ENCODE measurements around the gene CHMP6.
"Not testable (repeated sequence)": the region's sequence is repeated elsewhere in the genome, so short reads cannot be mapped to it uniquely, and the experiment has no call there.

The CHMP6 gene

GRCh38 chr17:81012574-81013447, 21.2 kb downstream of the CHMP6 start:
- DNase-seq (ENCODE audit: low read depth) = no peak

GRCh38 chr17:81013642-81014041, 22.0 kb downstream of the CHMP6 start:
- no peak for DNase-seq (ENCODE audit: low read depth)

DNA sequence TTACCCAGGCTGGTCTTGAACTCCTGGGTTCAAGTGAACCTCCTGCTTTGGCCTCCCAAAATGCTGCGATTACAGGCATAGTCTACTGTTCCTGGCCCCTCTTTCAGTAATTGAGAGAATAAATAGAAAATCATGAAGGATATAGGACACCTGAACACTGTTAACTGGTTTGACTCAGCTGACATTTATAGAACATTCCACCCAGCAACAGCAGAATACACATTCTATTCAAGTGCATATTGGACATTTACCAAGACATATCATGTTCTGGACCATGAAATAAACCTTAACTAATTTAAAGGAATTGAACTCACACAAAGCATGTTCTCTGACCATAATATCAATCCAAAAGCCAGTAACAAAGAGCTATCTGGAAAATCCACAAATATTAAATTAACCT, 23.5 kb downstream of the CHMP6 start:
- DNase-seq (ENCODE audit: low read depth) = no peak

GRCh38 chr17:81016575-81016974, 24.9 kb downstream of the CHMP6 start:
- no peak for DNase-seq (ENCODE audit: low read depth)

DNA sequence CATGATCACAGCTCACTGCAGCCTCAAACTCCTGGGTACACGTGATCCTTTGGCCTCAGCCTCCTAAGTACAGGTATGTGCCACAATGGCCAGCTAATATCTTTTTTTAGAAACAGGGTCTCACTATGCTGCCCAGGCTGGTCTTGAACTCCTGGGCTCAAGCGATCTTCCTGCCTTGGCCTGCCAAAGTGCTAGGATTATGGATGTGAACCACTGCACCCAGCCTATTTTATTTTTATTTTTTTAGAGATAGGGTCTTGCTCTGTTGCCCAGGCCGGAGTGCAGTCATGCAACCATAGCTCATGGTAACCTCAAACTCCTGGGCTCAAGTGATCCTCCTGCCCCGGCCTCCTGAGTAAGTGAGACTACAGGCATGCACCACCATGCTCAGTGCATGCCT, 25.7 kb downstream of the CHMP6 start:
- DNase-seq (ENCODE audit: low read depth) = not testable (repeated sequence)

- no peak for DNase-seq (ENCODE audit: low read depth)
Observed at GRCh38 chr17:81018044-81018802, 26.6 kb downstream of the CHMP6 start.

DNA sequence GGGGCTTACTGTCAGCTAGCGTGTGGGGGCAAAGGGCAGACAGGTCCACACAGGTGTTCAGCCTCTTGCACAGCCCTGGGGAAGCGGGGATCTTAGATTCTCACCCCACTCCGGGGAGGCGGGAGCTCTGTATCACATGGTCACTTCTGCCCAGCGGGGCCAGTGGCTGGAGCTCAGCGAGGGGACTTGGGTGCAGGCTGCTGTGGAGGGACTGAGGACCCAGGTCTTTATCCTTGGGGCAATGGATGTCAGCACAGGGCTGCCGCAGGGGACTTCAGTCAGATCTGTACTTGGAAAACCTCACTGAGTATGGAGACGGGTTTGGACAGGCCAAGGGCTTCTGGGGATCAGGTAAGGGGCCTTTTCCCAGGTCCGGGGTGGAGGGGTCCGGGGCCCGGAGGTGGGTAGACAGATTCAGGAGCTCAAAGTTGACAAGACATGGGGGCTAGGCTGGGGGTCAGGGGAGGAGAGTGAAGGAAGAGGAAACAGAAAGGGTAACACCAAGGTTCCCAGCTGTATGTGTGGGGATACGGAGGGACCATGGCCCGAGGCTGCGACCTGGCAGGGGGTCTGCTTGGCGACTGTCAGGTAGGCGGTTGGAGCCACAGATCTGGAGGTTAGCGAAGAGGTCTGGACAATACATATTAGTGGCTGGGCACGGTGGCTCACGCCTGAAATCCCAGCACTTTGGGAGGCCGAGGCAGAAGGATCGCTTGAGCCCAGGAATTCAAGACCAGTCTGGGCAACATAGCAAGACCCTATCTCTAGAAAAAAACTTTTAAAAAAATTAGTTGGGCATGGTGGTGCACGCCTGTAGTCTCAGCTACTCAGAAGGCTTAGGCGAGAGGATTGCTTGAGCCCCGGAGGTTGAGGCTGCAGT, 28.2 kb downstream of the CHMP6 start:
- no peak for DNase-seq (ENCODE audit: low read depth)

DNA sequence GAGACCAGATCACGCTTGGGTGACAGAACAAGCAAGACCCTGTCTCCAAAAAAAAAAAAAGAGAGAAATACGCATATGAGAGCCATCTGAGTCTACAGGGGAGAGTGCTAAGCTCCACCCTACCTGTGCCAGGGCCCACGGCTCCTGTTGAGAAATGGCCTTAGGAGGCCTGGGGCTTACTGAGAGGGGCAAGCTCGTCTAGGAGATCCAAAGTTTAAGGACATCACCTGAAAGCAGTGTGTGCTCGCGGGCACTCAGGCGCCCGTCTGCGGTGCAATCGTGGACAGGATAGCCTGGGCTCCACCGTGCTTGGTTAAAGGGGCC, 28.8 kb downstream of the CHMP6 start:
- DNase-seq (ENCODE audit: low read depth) = no peak

- DNase-seq (ENCODE audit: low read depth) = no peak
Observed at GRCh38 chr17:81020767-81021497, 29.3 kb downstream of the CHMP6 start.

- no peak for DNase-seq (ENCODE audit: low read depth)
Observed at GRCh38 chr17:81021531-81022343, 30.1 kb downstream of the CHMP6 start.

- DNase-seq (ENCODE audit: low read depth) = no peak
Observed at GRCh38 chr17:81022344-81022676, 30.7 kb downstream of the CHMP6 start.

DNA sequence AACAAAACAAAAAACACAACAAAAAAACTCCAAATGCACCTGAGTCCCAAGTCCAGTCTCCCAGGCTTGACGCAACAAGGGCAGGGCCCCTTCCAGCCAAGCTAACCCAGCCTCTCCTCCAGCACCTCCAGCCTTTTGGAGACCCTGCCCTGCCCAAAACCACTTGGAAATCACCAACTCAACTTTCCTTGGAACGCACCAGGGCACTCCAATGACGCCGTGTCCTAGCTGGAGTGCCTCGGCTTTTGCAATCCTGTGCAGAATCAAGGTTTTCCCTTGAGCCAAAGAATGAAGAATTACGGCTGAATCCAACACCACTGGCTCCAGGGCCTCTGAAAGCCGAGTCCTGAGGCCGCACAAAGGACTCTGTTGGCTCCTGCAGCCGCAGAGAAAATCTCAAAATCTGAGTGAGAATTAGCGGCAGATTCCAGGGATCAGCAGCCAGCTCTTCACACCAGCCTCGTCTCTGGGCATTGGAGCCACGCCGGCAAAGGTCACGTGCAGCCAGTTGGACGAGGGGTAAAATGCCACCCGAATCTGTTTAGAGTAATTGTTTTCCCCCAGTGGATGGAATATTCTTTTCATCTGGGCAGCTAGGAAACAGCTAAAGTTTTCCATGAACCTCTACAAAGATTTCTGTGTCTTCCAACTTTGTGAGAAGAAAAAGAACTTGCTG, 33.6 kb downstream of the CHMP6 start:
- no peak for DNase-seq (ENCODE audit: low read depth)

DNA sequence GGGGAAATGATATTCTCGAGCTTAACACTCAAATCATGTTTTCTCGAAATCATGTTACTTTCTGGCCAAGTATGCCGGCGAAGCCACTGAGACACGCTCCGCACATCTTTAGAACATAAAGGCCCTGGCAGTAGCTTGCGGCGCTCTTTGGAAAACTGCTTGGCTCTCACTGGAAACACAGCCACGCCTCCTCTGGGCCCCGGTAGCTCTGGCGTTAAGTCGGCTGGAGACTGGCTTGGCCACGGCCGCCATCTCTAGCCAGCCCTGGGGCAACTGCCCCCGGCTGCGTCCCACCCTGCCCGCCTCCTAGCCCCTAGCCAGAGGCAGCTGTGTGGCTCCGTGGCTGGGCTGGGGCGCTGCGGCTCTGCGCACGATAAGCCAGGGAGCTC, 34.1 kb downstream of the CHMP6 start:
- DNase-seq (ENCODE audit: low read depth) = no peak

DNA sequence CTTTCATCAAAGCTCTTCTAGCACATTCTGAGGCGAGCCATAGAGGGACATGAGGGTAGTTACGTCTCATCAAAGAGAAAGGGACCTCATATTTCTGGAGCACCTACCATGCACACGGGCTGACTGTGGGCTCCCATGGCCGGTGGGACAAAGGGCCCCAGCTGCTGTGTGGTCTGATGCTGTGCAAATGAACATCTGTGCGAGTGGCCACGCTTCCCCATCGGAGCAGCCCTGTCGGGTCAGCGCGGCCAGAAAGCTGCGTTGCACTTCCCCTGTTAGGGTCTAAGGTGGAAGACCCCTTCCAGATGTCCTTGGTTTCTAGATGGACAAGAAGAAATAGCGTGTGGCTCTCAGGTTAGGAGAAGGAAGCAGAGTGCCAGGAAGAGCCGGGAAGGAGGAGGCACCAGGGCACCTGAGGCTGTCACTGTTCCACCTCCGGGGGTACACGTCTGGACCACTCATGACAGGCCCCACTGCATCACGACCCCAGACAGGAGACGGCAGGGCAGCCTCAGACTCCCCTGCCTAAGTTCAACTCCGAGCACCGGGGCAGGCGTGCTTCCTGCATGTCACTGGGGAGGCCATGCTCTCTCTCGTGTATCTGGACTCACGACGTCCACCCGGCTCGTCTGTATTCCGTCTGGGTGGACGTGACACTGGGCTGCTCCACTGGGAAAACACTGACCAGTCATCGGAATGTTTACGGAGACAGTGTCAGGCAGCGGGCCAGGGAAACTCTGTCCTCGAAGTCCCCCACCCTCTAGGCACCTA, 34.8 kb downstream of the CHMP6 start:
- no peak for DNase-seq (ENCODE audit: low read depth)

- no peak for DNase-seq (ENCODE audit: low read depth)
Observed at GRCh38 chr17:81027038-81027437, 35.4 kb downstream of the CHMP6 start.

DNA sequence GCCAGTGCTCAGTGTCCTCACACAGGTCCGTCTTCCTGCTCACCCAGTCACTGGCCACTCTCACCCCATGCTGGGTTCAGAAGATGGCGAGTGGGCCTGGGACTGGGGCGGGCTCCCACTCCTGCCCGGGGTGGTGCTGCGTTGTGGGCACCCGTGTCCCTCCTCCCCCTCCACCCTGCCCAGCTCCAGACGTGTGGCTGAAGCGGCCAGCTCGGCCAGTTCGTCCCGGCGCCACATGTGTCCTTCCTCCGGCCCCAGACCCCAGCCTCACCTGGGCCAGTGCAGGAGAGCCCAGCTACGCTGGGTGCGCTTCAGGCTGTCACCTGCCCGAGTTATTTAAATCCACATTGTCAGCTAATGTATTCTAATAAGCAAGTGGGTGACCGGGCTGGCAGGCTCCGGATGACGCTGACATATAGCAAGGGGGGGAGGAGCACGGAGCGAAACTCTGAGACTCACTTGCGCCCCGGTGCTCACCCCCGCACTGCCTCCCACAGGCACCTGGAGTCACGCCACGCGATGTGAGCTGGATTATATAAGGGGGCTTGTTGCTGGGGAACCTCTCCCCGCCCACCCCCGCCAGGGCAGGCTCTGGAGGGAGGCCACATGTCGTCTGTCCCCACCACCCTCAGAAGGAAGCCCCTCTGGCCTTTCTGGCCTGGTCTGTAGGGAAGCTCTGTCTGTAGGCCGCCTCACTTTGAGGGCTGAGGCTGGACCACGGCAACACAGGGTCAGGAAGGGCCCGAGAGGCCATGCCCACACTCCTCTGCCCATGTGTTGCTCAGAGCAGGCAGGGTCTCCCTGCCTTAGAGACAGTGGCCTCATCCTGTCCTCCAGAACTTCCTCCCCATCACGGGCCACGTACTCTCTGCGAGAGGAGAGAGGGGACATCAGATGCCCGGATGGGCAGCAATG, 36.2 kb downstream of the CHMP6 start:
- peak; percentile 68 for DNase-seq (ENCODE audit: low read depth)

- no peak for DNase-seq (ENCODE audit: low read depth)
Observed at GRCh38 chr17:81028506-81028858, 36.8 kb downstream of the CHMP6 start.

DNA sequence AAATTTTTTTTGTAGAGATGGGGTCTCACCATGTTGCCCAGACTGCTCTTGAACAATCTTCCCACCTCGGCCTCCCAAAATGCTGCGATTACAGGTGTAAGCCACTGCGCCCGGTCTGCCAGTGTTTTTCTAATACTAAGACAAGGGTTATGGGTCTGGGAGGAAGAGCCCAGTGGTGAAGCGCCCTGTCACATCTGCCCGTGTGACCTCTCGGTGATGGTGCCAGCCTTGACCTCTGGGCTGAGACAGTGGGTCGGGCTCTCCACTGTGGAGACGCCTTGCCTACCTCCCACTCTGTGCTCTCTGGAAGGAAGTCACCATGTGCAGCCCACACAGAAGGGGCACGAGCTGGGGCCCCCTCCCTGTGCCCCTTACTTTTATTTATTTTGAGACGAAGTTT, 38.2 kb downstream of the CHMP6 start:
- no peak for DNase-seq (ENCODE audit: low read depth)

GRCh38 chr17:81030312-81030711, 38.7 kb downstream of the CHMP6 start:
- not testable (repeated sequence) for DNase-seq (ENCODE audit: low read depth)
